Retina (tissue), 1 donor: Measurements from ENCODE around the gene ZMYND11.
"Not testable (repeated sequence)": the region's sequence is repeated elsewhere in the genome, so short reads cannot be mapped to it uniquely, and the experiment has no call there.

Experiments
- DNase-seq: peaks from one replicate; pipeline ENCODE4 v3.0.0-alpha.2; 2016

The ZMYND11 gene

DNA sequence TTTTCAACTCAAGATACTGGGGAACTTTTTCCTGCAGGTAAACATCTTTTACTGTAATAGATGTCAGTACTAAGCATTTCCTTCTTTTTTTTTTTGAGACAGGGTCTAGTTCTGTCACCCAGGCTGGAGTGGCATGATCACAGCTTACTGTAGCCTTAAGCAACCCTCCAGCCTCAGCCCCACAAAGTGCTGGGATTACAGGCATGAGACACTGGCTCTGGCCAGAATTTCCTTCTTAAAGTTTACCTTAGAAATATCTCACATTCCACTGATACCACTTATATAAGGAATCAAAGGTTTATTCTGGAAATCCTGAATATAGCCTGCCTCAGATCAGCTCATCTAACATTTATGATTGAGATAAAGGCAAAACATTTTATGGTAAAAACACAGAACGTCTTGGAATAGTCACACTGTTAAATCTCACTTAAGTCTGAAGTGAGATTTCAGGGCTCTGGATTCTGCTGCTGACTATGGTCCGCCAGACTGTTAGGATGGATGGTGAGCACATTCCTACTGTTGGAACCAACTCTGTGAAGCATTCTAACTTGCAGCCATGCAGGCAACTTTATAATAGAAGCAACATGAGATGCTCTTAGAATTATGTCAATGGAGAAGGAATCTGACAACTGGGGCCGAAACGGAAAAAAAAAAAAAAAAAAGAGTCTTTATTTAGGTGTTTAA, 151.9 kb downstream of the ZMYND11 start:
- DNase-seq, result no peak

DNA sequence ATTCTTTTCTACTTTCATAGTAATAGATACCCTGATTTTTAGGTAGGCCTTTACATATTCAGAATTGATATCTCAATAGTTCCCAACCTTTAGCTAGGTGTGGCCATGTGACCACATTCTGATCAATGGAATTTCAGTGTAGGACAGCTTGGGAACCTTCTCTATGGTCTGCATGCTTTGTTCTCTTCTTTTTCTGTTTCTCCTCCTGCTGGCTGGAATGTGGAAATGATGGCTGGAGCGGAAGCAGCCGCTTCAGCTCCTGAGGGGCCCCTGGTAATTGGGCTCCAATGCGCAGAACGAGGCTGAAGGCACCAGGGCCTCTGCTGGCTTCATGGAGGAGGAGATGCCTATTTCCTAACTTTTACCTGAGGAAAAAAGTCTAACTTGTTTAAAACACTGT, 152.6 kb downstream of the ZMYND11 start:
- no peak for DNase-seq

DNA sequence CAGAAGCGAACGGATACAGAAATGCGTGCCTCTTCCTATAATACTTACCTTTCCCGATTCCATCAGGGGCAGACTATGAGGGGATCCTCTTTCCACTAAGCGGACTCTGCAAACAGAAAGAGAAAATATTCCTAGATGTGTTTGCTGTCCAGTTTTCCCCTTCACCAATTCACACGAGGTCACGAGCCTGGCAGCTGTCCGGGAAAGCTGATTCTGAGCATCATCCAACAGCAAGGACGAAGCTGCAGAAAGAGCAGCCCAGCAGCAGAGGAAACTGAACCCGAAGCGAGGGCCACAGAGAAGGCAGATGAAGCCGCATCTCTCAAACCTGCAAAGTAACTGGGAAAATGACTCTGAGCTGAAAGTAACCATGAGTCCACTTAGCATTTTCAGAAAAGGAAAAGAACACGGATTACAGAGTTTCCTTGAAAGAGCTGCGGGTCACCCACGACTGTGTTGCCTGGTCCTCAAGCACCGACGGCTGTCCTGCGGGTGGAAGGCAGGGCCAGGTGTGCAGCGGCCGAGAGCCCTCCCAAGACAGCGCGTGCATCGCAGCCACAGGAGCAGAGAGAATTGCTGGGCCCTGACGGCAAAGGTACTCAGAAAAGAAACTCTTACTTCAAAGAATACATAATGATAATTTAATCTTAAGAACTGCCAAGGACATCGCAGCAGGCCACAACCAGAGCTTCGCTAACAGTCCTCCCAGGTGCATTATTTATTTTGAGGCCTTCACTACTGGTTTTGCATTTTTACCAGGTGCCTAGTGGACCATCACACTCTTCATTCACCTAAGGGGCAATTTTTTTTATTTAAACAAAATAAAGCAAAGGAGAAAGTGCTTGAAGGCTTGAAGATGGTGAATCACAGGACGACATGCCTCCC, 153.3 kb downstream of the ZMYND11 start:
- DNase-seq, result no peak

DNA sequence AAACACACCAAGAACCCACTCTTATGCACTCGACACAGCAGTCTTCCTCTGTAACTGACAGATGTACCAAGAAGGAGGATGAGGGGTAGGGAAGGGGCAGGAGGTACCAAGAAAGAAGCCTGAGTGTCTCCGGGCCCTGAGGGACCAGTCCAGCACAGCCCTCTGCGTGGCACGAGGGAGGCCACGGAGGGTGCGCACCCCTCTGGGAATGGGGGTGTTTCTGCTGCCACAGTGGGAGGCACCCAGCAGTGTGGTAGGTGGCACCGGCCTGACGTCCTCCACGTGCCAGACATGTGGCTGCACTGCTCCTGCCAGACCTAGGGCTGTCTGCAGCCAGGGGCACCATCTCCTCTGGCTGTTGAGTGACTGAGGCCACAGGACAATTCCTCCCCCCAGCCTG, 154.3 kb downstream of the ZMYND11 start:
- DNase-seq, result no peak

DNA sequence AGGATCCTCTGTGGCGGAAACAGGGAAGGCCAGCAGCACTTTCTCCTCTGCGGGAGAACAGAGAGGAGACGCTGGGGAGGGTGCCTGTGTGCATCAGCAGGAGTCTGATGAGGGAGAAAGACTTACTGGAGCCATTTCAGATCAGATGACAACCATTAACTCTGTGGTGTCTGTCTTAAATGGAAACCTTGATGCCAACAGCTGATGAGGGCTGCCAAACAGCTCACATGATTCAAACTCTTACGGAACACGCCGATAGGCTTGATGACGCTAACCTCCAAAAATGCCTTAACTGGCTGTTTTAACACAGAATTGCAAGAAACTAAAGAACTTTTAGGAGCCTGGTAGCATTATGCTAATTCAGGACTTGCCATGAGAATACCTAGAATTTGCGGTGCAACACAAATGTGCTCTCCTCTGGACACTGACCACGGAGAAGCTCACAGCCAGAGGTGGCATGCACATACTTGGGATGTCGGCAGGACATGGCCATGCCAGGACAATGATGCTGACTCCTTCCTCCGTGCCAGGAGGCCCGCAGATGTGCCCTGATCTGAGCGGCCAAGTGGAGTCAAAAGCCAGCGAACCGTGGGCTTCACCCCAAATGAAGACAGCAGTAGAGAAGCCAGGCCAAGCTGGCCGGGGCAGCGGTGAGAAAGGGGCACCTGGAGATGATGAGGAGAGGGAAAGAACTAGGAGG, 154.9 kb downstream of the ZMYND11 start:
- no peak for DNase-seq

DNA sequence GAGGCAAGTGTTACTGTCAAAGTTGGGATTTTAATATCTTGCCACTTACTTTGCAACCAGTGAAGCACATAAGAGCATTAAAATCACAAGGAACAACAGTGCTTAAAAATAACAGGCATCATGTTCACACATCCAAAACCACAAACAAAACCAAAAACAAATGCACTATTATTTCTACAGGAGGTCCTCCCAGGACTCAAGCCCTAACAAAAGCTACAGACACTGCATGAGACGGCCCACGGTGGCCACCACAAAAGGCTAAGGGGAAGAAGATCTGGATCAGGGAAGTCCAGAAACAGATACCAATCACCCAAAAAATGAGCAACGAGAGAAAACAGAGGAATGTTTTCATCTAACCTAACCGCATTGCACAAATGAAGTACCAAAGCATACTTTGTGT, 158.4 kb downstream of the ZMYND11 start:
- no peak for DNase-seq

DNA sequence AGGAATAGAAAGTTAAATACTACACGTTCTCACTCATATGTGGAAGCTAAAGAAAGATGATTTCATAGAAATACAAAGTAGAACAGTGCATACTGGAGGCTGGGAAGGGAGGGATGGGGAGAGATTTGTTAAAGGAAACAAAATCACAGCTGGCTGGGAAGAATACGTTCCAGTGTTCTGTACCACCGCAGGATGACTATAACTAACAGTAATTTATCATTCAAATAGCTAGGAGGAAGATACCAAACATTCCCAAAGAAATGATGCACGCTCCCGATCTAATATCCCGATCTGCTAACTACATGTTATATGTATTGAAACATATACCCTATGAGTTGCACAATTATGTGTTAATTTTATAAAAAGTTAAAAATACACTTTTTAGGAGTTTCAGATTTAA, 162.3 kb downstream of the ZMYND11 start:
- no peak for DNase-seq

DNA sequence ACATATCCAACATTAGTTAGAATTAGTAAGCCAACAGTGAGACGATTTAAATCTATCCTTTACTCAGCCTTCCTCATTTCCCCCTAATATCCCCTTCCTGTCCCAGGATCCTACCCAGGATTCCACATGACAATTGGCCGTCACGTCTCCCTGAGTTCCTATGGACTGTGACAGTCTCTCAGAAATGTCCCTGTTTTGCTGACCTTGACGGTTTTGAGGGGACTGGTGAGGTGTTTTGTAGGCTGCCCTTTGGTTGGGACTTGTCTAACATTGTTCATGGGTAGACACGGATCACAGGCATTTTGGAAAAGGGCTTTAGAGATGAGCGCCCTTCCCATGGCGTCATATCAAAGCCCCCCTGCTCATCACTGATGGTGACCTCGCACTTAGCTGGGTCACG, 162.8 kb downstream of the ZMYND11 start:
- DNase-seq, result no peak

DNA sequence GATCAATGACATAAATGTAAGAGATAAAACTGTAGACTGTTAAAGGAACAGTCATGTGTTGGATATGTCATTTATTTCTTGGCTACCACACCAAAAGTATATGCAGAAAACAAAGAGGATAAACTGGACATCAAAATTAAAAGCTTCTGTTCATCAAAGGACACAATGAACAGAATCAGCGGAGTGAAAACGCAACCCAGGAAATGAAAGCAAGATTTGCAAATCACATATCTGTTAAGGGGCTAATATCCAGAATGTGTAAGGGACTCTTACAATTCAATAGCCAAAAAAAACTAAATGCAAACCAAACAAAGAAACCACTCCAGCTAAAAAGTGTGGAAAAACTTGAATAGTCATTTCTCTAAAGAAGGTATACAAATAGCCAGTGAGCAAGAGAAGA, 164.3 kb downstream of the ZMYND11 start:
- no peak for DNase-seq

DNA sequence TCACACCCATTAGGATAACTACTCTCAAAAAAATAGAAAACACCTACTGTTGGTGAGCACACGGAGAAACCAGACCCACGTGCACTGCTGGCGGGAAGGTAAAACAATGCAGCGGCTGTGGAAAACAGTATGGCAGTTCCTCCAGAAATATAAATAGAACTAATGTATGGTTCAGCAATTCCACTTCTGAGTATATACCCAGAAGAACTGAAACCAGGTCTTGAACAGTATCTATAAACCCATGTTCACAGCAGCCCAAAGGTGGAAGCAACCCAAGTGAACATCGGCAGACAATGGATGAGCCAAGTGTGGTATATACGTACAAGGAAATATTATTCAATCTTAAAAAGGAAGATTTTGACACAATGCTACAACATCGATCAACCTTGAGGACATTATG, 164.7 kb downstream of the ZMYND11 start:
- no peak for DNase-seq

DNA sequence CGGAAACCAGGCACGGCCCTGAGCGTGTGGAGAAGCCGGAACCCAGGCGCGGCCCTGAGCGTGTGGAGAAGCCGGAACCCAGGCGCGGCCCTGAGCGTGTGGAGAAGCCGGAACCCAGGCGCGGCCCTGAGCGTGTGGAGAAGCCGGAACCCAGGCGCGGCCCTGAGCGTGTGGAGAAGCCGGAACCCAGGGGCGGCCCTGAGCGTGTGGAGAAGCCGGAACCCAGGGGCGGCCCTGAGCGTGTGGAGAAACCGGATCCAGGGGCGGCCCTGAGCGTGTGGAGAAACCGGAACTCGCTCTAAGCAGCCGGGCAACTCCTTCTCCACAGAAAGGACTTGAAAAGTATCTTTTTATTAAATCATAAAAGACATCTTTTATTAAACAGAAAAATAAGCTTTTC, 165.3 kb downstream of the ZMYND11 start:
- not testable (repeated sequence) for DNase-seq

DNA sequence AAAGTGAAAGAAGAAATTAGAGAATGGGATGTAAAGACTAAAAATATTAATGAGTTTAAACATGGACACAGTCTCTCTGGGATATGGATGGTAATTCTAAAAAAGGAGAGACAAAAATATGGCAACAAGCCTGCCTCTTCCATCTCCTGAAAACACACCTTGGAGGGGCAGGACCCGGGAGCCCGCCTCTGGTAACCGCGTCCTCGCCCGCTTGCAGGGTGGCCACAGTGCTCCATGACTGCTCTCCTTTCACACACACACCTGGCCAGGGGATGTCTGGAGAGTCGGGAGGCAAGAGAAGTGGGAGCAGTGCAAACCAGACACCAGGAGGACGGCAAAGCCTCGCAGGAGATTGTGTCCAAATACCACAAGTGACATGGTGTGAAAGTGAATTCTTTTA, 166.3 kb downstream of the ZMYND11 start:
- no peak for DNase-seq
